Measurements from ENCODE around the gene GDF15. TPM values are rescaled to one million over a fixed set of nuclear protein-coding genes. Genes with fewer than 3 reads are reported as not detected.

GDF15 gene
- total RNA-seq, 1 experiment from 2014 or later, result not detected

- Histone ChIP-seq H4K20me1 (ENCODE audit: insufficient read depth, low read depth, low read length) (no peaks in the 10 kb centered on the region), H3K79me2 (ENCODE audit: low read length) (0 out of 2 replicates have a peak, but pooled peaks cover 3% of the 10 kb centered on the region), H3K4me2 (ENCODE audit: low read depth, low read length, poor library complexity, severe bottlenecking) (peak overlapping the region; percentile 67), H3K4me1 (ENCODE audit: low read length) (peaks cover 51% of the 10 kb centered on the region), H3K4me3 (ENCODE audit: low read length) (peak overlapping the region; percentile 54; the same call in 1 of the 2 replicates), H3K36me3 (ENCODE audit: insufficient read depth, low read length) (no peaks in the 10 kb centered on the region), H3K9me2 (replicated peaks; ENCODE audit: insufficient read depth, low read length) (no peaks in the 10 kb centered on the region), H3K27me3 (ENCODE audit: low read length) (no peaks in the 10 kb centered on the region), H2AFZ (ENCODE audit: low read length) (no peak overlapping the region), H3K27ac (ENCODE audit: low read length) (no peak overlapping the region), H3K9ac (ENCODE audit: low read length) (no peak overlapping the region), H3K9me3 (ENCODE audit: low read length) (no peaks in the 10 kb centered on the region)
- no peak for DNase-seq
Measured at GRCh38 chr19:18435842-18436670, 50.1 kb downstream of the GDF15 start.

DNA sequence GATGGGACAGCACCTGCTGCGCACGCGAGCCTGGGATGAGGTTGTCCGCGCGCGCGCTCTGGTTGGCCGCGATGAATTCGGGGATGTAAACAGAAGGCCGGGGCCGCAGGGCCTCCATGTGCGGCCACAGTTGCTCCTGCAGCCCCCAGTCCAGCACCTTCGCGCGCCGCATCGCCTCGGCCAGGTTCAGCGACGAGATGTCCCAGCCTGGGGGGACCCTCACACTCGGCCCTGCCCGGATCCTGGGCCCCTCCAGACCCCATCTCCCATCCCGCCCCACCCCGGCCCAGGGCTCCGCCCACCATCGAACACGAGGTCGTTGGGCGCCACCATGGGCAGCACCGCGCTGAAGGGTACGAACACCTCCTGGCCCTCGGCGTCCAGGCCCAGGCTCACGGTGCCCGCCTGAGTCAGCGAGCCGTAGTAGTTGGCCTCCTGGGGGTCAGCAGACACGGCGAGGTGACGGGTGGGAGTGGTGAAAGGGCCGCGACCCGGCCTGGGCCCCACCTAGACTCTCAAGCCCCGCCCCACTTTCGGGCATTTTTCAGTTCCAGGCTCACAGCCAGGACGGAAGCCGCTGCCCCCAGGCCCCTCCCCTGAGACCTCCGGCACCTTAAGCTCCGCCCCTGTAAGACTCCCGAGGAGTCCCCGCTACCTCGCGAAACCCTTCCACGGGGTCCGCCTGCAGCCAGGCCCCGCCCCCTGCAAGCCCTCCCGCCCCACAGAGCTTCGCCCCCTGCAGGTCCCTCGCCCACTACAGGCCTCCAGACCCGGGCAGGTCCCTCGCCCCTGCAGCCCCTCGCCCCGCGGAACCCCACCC, 50.9 kb downstream of the GDF15 start:
- no peaks in the 10 kb centered on the region for H3K9me3 ChIP-seq (ENCODE audit: low read length)
- H3K9ac ChIP-seq (ENCODE audit: low read length), result no peak overlapping the region; the same call in 1 of the 2 replicates
- H3K4me1 ChIP-seq (ENCODE audit: low read length), result peaks cover 45% of the 10 kb centered on the region
- H3K9me2 ChIP-seq (replicated peaks; ENCODE audit: insufficient read depth, low read length), result no peaks in the 10 kb centered on the region
- peak overlapping the region; percentile 54; the same call in 1 of the 2 replicates for H3K4me3 ChIP-seq (ENCODE audit: low read length)
- no peaks in the 10 kb centered on the region for H3K36me3 ChIP-seq (ENCODE audit: insufficient read depth, low read length)
- H3K27me3 ChIP-seq (ENCODE audit: low read length), result no peaks in the 10 kb centered on the region
- no peaks in the 10 kb centered on the region for H4K20me1 ChIP-seq (ENCODE audit: insufficient read depth, low read depth, low read length)
- H3K79me2 ChIP-seq (ENCODE audit: low read length), result 0 out of 2 replicates have a peak, but pooled peaks cover 3% of the 10 kb centered on the region
- H3K27ac ChIP-seq (ENCODE audit: low read length), result no peak overlapping the region
- no peak overlapping the region for H2AFZ ChIP-seq (ENCODE audit: low read length)
- peak overlapping the region; percentile 67 for H3K4me2 ChIP-seq (ENCODE audit: low read depth, low read length, poor library complexity, severe bottlenecking)
- peak; percentile 93 for DNase-seq

DNA sequence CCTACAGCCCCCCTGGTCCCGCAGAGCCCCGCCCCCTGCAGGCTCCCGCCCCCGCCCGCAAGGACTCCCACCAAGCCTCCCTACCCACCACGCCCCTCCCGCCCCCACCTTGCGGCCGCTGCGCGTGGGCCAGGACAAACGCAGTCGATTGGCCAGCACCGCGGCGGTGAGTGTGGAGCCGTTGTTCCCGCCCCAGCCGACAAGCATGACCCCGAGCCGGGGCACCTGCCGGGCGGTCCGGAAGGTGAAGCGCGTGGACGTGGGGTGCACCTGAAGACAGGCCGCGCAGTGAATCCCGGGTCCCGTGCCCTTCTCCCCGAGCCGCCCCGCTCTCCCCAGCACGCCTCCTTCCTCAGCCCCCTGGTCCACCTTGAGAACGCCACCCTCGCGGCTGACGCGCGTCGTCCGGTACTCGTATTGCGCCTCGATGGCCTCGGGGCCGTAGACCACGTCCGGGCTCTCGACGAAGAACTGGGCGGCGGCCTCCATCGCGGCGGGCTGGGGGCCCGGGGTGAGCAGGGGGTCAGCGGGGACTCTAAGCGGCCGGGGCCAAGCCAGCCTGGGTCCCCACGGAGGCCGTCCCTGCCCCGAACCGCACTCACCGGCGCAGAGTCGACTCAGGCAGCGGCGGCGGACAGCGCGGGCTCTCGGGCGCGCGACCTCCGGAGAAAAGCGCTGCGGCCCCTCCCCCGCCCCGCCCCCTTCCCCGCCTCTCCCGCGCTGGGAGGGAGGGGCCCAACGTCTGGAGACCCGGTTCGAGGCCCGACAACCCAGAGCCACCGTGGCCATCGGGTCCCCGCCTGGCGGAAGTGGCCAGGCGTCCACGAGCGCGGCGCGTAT, 51.8 kb downstream of the GDF15 start, which contains the start of gene ISYNA1:
TSS of gene ISYNA1 (minus strand) at position 643 of the 840 bp plus-strand sequence. CDS start at position 489, 154 bp downstream.
- no peaks in the 10 kb centered on the region for H3K36me3 ChIP-seq (ENCODE audit: insufficient read depth, low read length)
- no peaks in the 10 kb centered on the region for H3K27me3 ChIP-seq (ENCODE audit: low read length)
- H4K20me1 ChIP-seq (ENCODE audit: insufficient read depth, low read depth, low read length), result no peaks in the 10 kb centered on the region
- peak within 1 kb of the TSS; percentile 67 for H3K4me2 ChIP-seq (ENCODE audit: low read depth, low read length, poor library complexity, severe bottlenecking)
- peak within 1 kb of the TSS; percentile 54; the same call in 1 of the 2 replicates for H3K4me3 ChIP-seq (ENCODE audit: low read length)
- H3K9me3 ChIP-seq (ENCODE audit: low read length), result no peaks in the 10 kb centered on the region
- H3K79me2 ChIP-seq (ENCODE audit: low read length), result 0 out of 2 replicates have a peak, but pooled peaks cover 2% of the 10 kb centered on the region
- peak; percentile 67 for DNase-seq
- H3K27ac ChIP-seq (ENCODE audit: low read length), result peak within 1 kb of the TSS; percentile 75
- no peaks in the 10 kb centered on the region for H3K9me2 ChIP-seq (replicated peaks; ENCODE audit: insufficient read depth, low read length)
- no peak within 1 kb of the TSS for H2AFZ ChIP-seq (ENCODE audit: low read length)
- H3K9ac ChIP-seq (ENCODE audit: low read length), result peak within 1 kb of the TSS; percentile 39
- peaks cover 40% of the 10 kb centered on the region for H3K4me1 ChIP-seq (ENCODE audit: low read length)

GRCh38 chr19:18438331-18439024, 52.5 kb downstream of the GDF15 start:
- no peak for DNase-seq
- Histone ChIP-seq H3K9me2 (replicated peaks; ENCODE audit: insufficient read depth, low read length) (no peaks in the 10 kb centered on the region), H4K20me1 (ENCODE audit: insufficient read depth, low read depth, low read length) (no peaks in the 10 kb centered on the region), H2AFZ (ENCODE audit: low read length) (no peak overlapping the region), H3K9me3 (ENCODE audit: low read length) (no peaks in the 10 kb centered on the region), H3K4me2 (ENCODE audit: low read depth, low read length, poor library complexity, severe bottlenecking) (peak overlapping the region; percentile 39), H3K27me3 (ENCODE audit: low read length) (no peaks in the 10 kb centered on the region), H3K4me1 (ENCODE audit: low read length) (peaks cover 40% of the 10 kb centered on the region), H3K27ac (ENCODE audit: low read length) (peak overlapping the region; percentile 75), H3K9ac (ENCODE audit: low read length) (peak overlapping the region; percentile 39), H3K79me2 (ENCODE audit: low read length) (no peaks in the 10 kb centered on the region), H3K36me3 (ENCODE audit: insufficient read depth, low read length) (peaks cover 4% of the 10 kb centered on the region; the same call in 1 of the 2 replicates), H3K4me3 (ENCODE audit: low read length) (no peak overlapping the region)

Small RNA genes within 50 kb of the gene (small RNA-seq; reads per million reads assigned to genes)
- gene MIR3189, result not detected

Other genes with a start within 250 kb of the GDF15 start
- gene PIK3R2, start 233.0 kb upstream of the GDF15 start, total RNA-seq (2014; rRNA removed; shearing (Covaris generic); ENCODE audit: low replicate concordance), result 5.1 and 5.7 TPM in 2 replicates
- 256 and 416 TPM in 2 replicates for gene IFI30, start 212.3 kb upstream of the GDF15 start, total RNA-seq (2014; rRNA removed; shearing (Covaris generic); ENCODE audit: low replicate concordance)
- 17.0 and 24.2 TPM in 2 replicates for gene MPV17L2, start 192.9 kb upstream of the GDF15 start, total RNA-seq (2014; rRNA removed; shearing (Covaris generic); ENCODE audit: low replicate concordance)
- gene RAB3A, start 182.1 kb upstream of the GDF15 start, total RNA-seq (2014; rRNA removed; shearing (Covaris generic); ENCODE audit: low replicate concordance), result 2.5 and 6.2 TPM in 2 replicates
- not detected in 2 replicates for gene PDE4C, start 159.7 kb upstream of the GDF15 start, total RNA-seq (2014; rRNA removed; shearing (Covaris generic); ENCODE audit: low replicate concordance)
- 0.37 and 0.87 TPM in 2 replicates for gene IQCN, start 111.7 kb upstream of the GDF15 start, total RNA-seq (2014; rRNA removed; shearing (Covaris generic); ENCODE audit: low replicate concordance)
- 69.5 and 274 TPM in 2 replicates for gene JUND, start 104.5 kb upstream of the GDF15 start, total RNA-seq (2014; rRNA removed; shearing (Covaris generic); ENCODE audit: low replicate concordance)
- 198 and 359 TPM in 2 replicates for gene LSM4, start 63.1 kb upstream of the GDF15 start, total RNA-seq (2014; rRNA removed; shearing (Covaris generic); ENCODE audit: low replicate concordance)
- 10.7 and 13.6 TPM in 2 replicates for gene PGPEP1, start 45.6 kb upstream of the GDF15 start, total RNA-seq (2014; rRNA removed; shearing (Covaris generic); ENCODE audit: low replicate concordance)
- gene LRRC25, start 11.5 kb downstream of the GDF15 start, total RNA-seq (2014; rRNA removed; shearing (Covaris generic); ENCODE audit: low replicate concordance), result 1.6 and 2.2 TPM in 2 replicates
- 22.5 and 73.2 TPM in 2 replicates for gene SSBP4, start 33.2 kb downstream of the GDF15 start, total RNA-seq (2014; rRNA removed; shearing (Covaris generic); ENCODE audit: low replicate concordance)
- gene ISYNA1, start 52.0 kb downstream of the GDF15 start, total RNA-seq (2014; rRNA removed; shearing (Covaris generic); ENCODE audit: low replicate concordance), result 4.1 and 10.0 TPM in 2 replicates
- 10.9 and 14.8 TPM in 2 replicates for gene ELL, start 135.9 kb downstream of the GDF15 start, total RNA-seq (2014; rRNA removed; shearing (Covaris generic); ENCODE audit: low replicate concordance)
- 92.6 and 255 TPM in 2 replicates for gene FKBP8, start 157.4 kb downstream of the GDF15 start, total RNA-seq (2014; rRNA removed; shearing (Covaris generic); ENCODE audit: low replicate concordance)
- 103 and 128 TPM in 2 replicates for gene KXD1, start 171.7 kb downstream of the GDF15 start, total RNA-seq (2014; rRNA removed; shearing (Covaris generic); ENCODE audit: low replicate concordance)
- 881 and 1,597 TPM in 2 replicates for gene UBA52, start 185.7 kb downstream of the GDF15 start, total RNA-seq (2014; rRNA removed; shearing (Covaris generic); ENCODE audit: low replicate concordance)
- 45.7 and 76.8 TPM in 2 replicates for gene REX1BD, start 202.6 kb downstream of the GDF15 start, total RNA-seq (2014; rRNA removed; shearing (Covaris generic); ENCODE audit: low replicate concordance)
- 3.0 TPM in 1 of 2 replicates, not detected in the other for gene CRLF1, start 220.6 kb downstream of the GDF15 start, total RNA-seq (2014; rRNA removed; shearing (Covaris generic); ENCODE audit: low replicate concordance)
- gene TMEM59L, start 226.7 kb downstream of the GDF15 start, total RNA-seq (2014; rRNA removed; shearing (Covaris generic); ENCODE audit: low replicate concordance), result 0.43 and 2.5 TPM in 2 replicates

Measured in Karpas-422 (cell line).